Measurements from ENCODE around the gene NUCB2. TPM values are rescaled to one million over a fixed set of nuclear protein-coding genes. Genes with fewer than 3 reads are reported as not detected.

NUCB2 gene
- total and polyA plus RNA-seq, 2 donors (not counting 3 experiments of a cell fraction or from before 2014, with no cell fraction given): 41.9 to 114 TPM

- no peak overlapping the region for H2AFZ ChIP-seq (ENCODE audit: low read depth, low read length)
- FAIRE-seq (no peak), DNase-seq (ENCODE audit: low read depth, low spot score) (no peak)
- no TSS peak for BruUV-seq (replicated peaks)
- H3K9ac ChIP-seq (replicated peaks; ENCODE audit: extremely low read depth, insufficient read depth, low read length): no peak overlapping the region
- no peak overlapping the region for H3K4me3 ChIP-seq (replicated peaks in 1 of 3; ENCODE audit: insufficient read depth in 1 of 3, low read depth in 1 of 3, low read length in 3 of 3)
- no peaks in the 10 kb centered on the region for H4K20me1 ChIP-seq (replicated peaks; ENCODE audit: control insufficient read depth, extremely low read depth, insufficient read depth, low read length)
- dilution Hi-C loops (cut with MboI; ENCODE audit: extremely low pct_ligation_motif_present, low sequenced_read_pairs) (no loop called here), intact Hi-C loops (cut with micrococcal nuclease) (no loop called here)
- no peaks in the 10 kb centered on the region for H3K36me3 ChIP-seq (ENCODE audit: control insufficient read depth in 2 of 2, extremely low read depth in 1 of 2, insufficient read depth in 2 of 2, low read length in 2 of 2)
- ChIA-PET CTCF (no interaction called here), POLR2A (no interaction called here)
- no peak for TF ChIP-seq JUN (IDR thresholded peaks at IDR 0.05; ENCODE audit: borderline replicate concordance, insufficient read depth, insufficient read length, low read depth)
- TF ChIP-seq POLR2AphosphoS5 (IDR thresholded peaks at IDR 0.05; ENCODE audit: insufficient read depth, low read depth, low read length): no peak
- TF ChIP-seq MYC (IDR thresholded peaks at IDR 0.05; ENCODE audit: low read depth, low read length): no peak
- no peak for TF ChIP-seq POLR2A (IDR thresholded peaks at IDR 0.05; ENCODE audit: low read depth, low read length)
- TF ChIP-seq, protein P1, sequence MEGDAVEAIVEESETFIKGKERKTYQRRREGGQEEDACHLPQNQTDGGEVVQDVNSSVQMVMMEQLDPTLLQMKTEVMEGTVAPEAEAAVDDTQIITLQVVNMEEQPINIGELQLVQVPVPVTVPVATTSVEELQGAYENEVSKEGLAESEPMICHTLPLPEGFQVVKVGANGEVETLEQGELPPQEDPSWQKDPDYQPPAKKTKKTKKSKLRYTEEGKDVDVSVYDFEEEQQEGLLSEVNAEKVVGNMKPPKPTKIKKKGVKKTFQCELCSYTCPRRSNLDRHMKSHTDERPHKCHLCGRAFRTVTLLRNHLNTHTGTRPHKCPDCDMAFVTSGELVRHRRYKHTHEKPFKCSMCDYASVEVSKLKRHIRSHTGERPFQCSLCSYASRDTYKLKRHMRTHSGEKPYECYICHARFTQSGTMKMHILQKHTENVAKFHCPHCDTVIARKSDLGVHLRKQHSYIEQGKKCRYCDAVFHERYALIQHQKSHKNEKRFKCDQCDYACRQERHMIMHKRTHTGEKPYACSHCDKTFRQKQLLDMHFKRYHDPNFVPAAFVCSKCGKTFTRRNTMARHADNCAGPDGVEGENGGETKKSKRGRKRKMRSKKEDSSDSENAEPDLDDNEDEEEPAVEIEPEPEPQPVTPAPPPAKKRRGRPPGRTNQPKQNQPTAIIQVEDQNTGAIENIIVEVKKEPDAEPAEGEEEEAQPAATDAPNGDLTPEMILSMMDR (IDR thresholded peaks at IDR 0.05; ENCODE audit: extremely low read depth in 1 of 2, insufficient read depth in 1 of 2, low read depth in 1 of 2, low read length in 2 of 2): no peak
- TF ChIP-seq GATA2 (IDR thresholded peaks at IDR 0.05; ENCODE audit: insufficient read depth, insufficient read length, low read depth, low read length): no peak
- TF ChIP-seq EZH2 (IDR thresholded peaks at IDR 0.05; ENCODE audit: borderline replicate concordance, low read depth, low read length, severe bottlenecking): no peak
- no peak for TF ChIP-seq FOS (IDR thresholded peaks at IDR 0.05; ENCODE audit: borderline replicate concordance, insufficient read depth, low read length)
- TF ChIP-seq MAX (IDR thresholded peaks at IDR 0.05; ENCODE audit: insufficient read depth, insufficient read length): no peak
- H3K79me2 ChIP-seq (ENCODE audit: control insufficient read depth, insufficient read depth, low read length): no peaks in the 10 kb centered on the region
- no peaks in the 10 kb centered on the region for H3K4me1 ChIP-seq (ENCODE audit: control insufficient read depth, extremely low read depth, insufficient read depth, low read length)
- H3K27me3 ChIP-seq (ENCODE audit: control insufficient read depth in 2 of 2, insufficient read depth in 2 of 2, low read length in 2 of 2): no peaks in the 10 kb centered on the region
- H3K4me2 ChIP-seq (ENCODE audit: insufficient read depth, low read length): no peak overlapping the region
- no peak overlapping the region for H3K27ac ChIP-seq (ENCODE audit: insufficient read depth, low read depth, low read length)
- no peaks in the 10 kb centered on the region for H3K9me1 ChIP-seq (replicated peaks; ENCODE audit: control insufficient read depth, extremely low read depth, insufficient read depth, low read length)
- H3K9me3 ChIP-seq (replicated peaks; ENCODE audit: control insufficient read depth, insufficient read depth, low read length): peaks cover 7% of the 10 kb centered on the region
Measured at GRCh38 chr11:17376493-17376892, 100.0 kb downstream of the NUCB2 start.
